GM18505 (cell line): Measurements from ENCODE around the gene TUBGCP3.
A peak's percentile ranks its signal among the peaks of the same experiment; 100 is the strongest.

Experiments
- ATAC-seq: cut with Tn5 transposase; IDR thresholded peaks from one replicate; pipeline ENCODE4 v1.9.1; 2021; ENCODE audit not compliant: unreplicated experiment
- POLR2A ChIP-seq: IDR thresholded peaks from 4 replicates; pipeline ENCODE4 v1.6.1; 2011; ENCODE audit warnings: borderline replicate concordance; ENCODE audit not compliant: insufficient read depth, insufficient read length; ENCODE audit errors: extremely low read depth

TUBGCP3 gene

GRCh38 chr13:112601371-112601770 lies 13.4 kb upstream of the TUBGCP3 start:
- no peak for ATAC-seq
- TF ChIP-seq POLR2A, result no peak

GRCh38 chr13:112596235-112596634 lies 8.3 kb upstream of the TUBGCP3 start:
- no peak for TF ChIP-seq POLR2A
- ATAC-seq, result no peak

- no peak for TF ChIP-seq POLR2A
- no peak for ATAC-seq
Observed at GRCh38 chr13:112592647-112593046, 4.7 kb upstream of the TUBGCP3 start.

- TF ChIP-seq POLR2A, result no peak
- no peak for ATAC-seq
Observed at GRCh38 chr13:112592181-112592580, 4.2 kb upstream of the TUBGCP3 start.

GRCh38 chr13:112588490-112589297 lies 741 bp upstream of the TUBGCP3 start:
- no peak for ATAC-seq
- TF ChIP-seq POLR2A, result no peak

- TF ChIP-seq POLR2A, result peak; percentile 59
- peak; percentile 41 for ATAC-seq
Observed at GRCh38 chr13:112587212-112587763, 665 bp downstream of the TUBGCP3 start.

GRCh38 chr13:112586334-112586960 lies 1.5 kb downstream of the TUBGCP3 start:
- TF ChIP-seq POLR2A, result no peak
- no peak for ATAC-seq

- ATAC-seq, result peak; percentile 58
- peak; percentile 32 for TF ChIP-seq POLR2A
Observed at GRCh38 chr13:112583592-112584277, 4.2 kb downstream of the TUBGCP3 start.

- no peak for TF ChIP-seq POLR2A
- no peak for ATAC-seq
Observed at GRCh38 chr13:112582263-112582662, 5.7 kb downstream of the TUBGCP3 start.

GRCh38 chr13:112580912-112581311 lies 7.0 kb downstream of the TUBGCP3 start:
- no peak for TF ChIP-seq POLR2A
- no peak for ATAC-seq

- no peak for ATAC-seq
- TF ChIP-seq POLR2A, result no peak
Observed at GRCh38 chr13:112580211-112580610, 7.7 kb downstream of the TUBGCP3 start.

GRCh38 chr13:112579310-112579843 lies 8.6 kb downstream of the TUBGCP3 start:
- TF ChIP-seq POLR2A, result no peak
- ATAC-seq, result no peak

- no peak for ATAC-seq
- no peak for TF ChIP-seq POLR2A
Observed at GRCh38 chr13:112576768-112577167, 11.2 kb downstream of the TUBGCP3 start.

GRCh38 chr13:112576191-112576590 lies 11.8 kb downstream of the TUBGCP3 start:
- no peak for TF ChIP-seq POLR2A
- no peak for ATAC-seq

- ATAC-seq, result no peak
- no peak for TF ChIP-seq POLR2A
Observed at GRCh38 chr13:112575675-112576074, 12.3 kb downstream of the TUBGCP3 start.
